OCI-LY1 (cell line): ENCODE results near the gene AJAP1.

Experiments used
- CTCF ChIP-seq: fragments of 200-600 bp; sonication (generic), shearing (Covaris generic); IDR thresholded peaks from 2 replicates; pipeline ENCODE4 v1.5.1; 2017; ENCODE audit warnings: mild to moderate bottlenecking, antibody characterized with exemption, low read length, moderate library complexity, mixed read lengths
- EZH2 ChIP-seq: fragments of 200-600 bp; sonication (generic), shearing (Covaris generic); IDR thresholded peaks from 2 replicates; pipeline ENCODE4 v1.8.0; 2017; ENCODE audit warnings: borderline replicate concordance, mixed run types, mild to moderate bottlenecking, antibody characterized with exemption, low read length, moderate library complexity, mixed read lengths

- TF ChIP-seq CTCF (no peak), EZH2 (no peak)
These were observed 3.4 kb upstream of the AJAP1 start for GRCh38 chr1:4650981-4651380.
